SH-SY5Y (cell line): ENCODE measurements around the gene POF1B.

Experiments used
- GATA2 ChIP-seq: IDR thresholded peaks from 2 replicates; pipeline ENCODE4 v1.6.1; 2011; ENCODE audit warnings: mild to moderate bottlenecking, low read depth, low read length
- GATA3 ChIP-seq: IDR thresholded peaks from 2 replicates; pipeline ENCODE4 v1.6.1; 2011; ENCODE audit warnings: low read depth, mild to moderate bottlenecking, low read length, moderate library complexity

DNA sequence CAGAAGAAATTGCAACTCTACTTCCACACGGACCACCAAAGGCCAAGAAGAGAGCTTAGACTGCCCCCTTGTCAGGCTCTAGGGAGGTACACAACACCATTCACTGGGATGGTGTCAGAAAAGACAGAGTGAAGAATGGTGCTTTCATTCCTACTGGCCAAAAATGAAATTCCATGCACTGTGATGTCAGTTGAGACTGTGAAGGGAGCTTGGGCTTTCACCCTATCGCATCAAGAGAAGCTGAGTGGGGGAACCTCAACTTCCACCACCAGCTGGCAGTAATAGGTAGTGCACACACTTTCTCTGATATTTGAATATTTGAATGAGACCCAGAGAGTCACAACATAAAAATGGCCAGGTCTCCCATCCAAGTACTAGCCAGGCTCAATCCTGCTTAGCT lies 69.7 kb downstream of the POF1B start:
- no peak for TF ChIP-seq GATA2
- TF ChIP-seq GATA3 = no peak
